Activated T-helper 2 cell treated with anti-CD3 and anti-CD28 coated beads, Interferon-gamma antibody, Interleukin-2, Interleukin-4, amounts not matched to agents 10 μg/mL and 5 μg/mL and 100 μg/mL, durations not matched to agents 14 hours and 24 hours and 36 hours (primary cell): ENCODE data around the gene PPP1R37. TPM values are rescaled to one million over a fixed set of nuclear protein-coding genes. Genes with fewer than 3 reads are reported as not detected.

Source experiments
- DNase-seq: peaks from one replicate; pipeline ENCODE4 v3.0.0; 2021; ENCODE audit warnings: low spot score
- H3K27ac Mint-ChIP-seq: one replicate; pipeline ENCODE4 v1.8.0; 2021; ENCODE audit warnings: mixed read lengths
- H3K27me3 Mint-ChIP-seq: one replicate; pipeline ENCODE4 v1.8.0; 2021; ENCODE audit warnings: low read depth, mixed read lengths
- H3K36me3 Mint-ChIP-seq: one replicate; pipeline ENCODE4 v1.8.0; 2021; ENCODE audit warnings: low read depth, mixed read lengths
- H3K4me1 Mint-ChIP-seq: one replicate; pipeline ENCODE4 v1.8.0; 2021; ENCODE audit warnings: low read depth, mixed read lengths
- H3K4me3 Mint-ChIP-seq: one replicate; pipeline ENCODE4 v1.8.0; 2021; ENCODE audit warnings: low read depth, mild to moderate bottlenecking, moderate library complexity, mixed read lengths
- H3K9me3 Mint-ChIP-seq: one replicate; pipeline ENCODE4 v1.8.0; 2021; ENCODE audit warnings: mixed read lengths
- intact Hi-C: fragments of 100-400 bp; cut with micrococcal nuclease; formaldehyde crosslinking; loops from one replicate; pipeline ENCODE4 v1.15.1; 2023
- total RNA-seq: library from RNA; stranded (reverse); gene quantifications from 2 replicates; pipeline ENCODE4 v1.2.3, GENCODE V29; 2022

The PPP1R37 gene
- total RNA-seq, 1 donor from 2014 or later: 15.7 TPM

- intact Hi-C loops: loop anchor here (5.0 kb wide), 1 partner anchor 61 kb away; the partner anchor contains the start of gene EXOC3L2
- DNase-seq: no peak
- no peaks in the 10 kb centered on the region for H3K9me3 Mint-ChIP-seq
- H3K4me3 Mint-ChIP-seq: no peak overlapping the region
- H3K36me3 Mint-ChIP-seq: peaks cover 5% of the 10 kb centered on the region
- H3K27ac Mint-ChIP-seq: no peak overlapping the region
- H3K27me3 Mint-ChIP-seq: no peaks in the 10 kb centered on the region
- peaks cover 2% of the 10 kb centered on the region for H3K4me1 Mint-ChIP-seq
These were observed 93.7 kb downstream of the PPP1R37 start for GRCh38 chr19:45186509-45187334.

- intact Hi-C loops: loop anchor here (5.0 kb wide), 1 partner anchor 60 kb away; the partner anchor contains the start of gene EXOC3L2
These were observed 94.6 kb downstream of the PPP1R37 start for GRCh38 chr19:45187421-45188100.

GRCh38 chr19:45189971-45190370 lies 97.0 kb downstream of the PPP1R37 start:
- intact Hi-C loops: loop anchor here (5.0 kb wide), 1 partner anchor 57 kb away; the partner anchor contains the start of gene EXOC3L2
- no peaks in the 10 kb centered on the region for H3K27me3 Mint-ChIP-seq
- no peak overlapping the region for H3K4me3 Mint-ChIP-seq
- H3K27ac Mint-ChIP-seq: no peak overlapping the region
- H3K36me3 Mint-ChIP-seq: no peaks in the 10 kb centered on the region
- H3K9me3 Mint-ChIP-seq: no peaks in the 10 kb centered on the region
- DNase-seq: no peak
- peaks cover 2% of the 10 kb centered on the region for H3K4me1 Mint-ChIP-seq

More at GRCh38 chr19:45187421-45188100, 94.6 kb downstream of the PPP1R37 start:
- Mint-ChIP-seq H3K36me3 (peaks cover 3% of the 10 kb centered on the region), H3K4me3 (no peak overlapping the region), H3K4me1 (peaks cover 2% of the 10 kb centered on the region), H3K27ac (no peak overlapping the region), H3K9me3 (no peaks in the 10 kb centered on the region), H3K27me3 (no peaks in the 10 kb centered on the region)
- no peak for DNase-seq

- intact Hi-C loops: no loop called here
- no peaks in the 10 kb centered on the region for H3K27me3 Mint-ChIP-seq
- H3K4me1 Mint-ChIP-seq: peaks cover 2% of the 10 kb centered on the region
- no peak overlapping the region for H3K27ac Mint-ChIP-seq
- no peaks in the 10 kb centered on the region for H3K9me3 Mint-ChIP-seq
- no peak for DNase-seq
- H3K36me3 Mint-ChIP-seq: no peaks in the 10 kb centered on the region
- no peak overlapping the region for H3K4me3 Mint-ChIP-seq
These were observed 98.4 kb downstream of the PPP1R37 start for GRCh38 chr19:45191375-45191774.

- no peak for DNase-seq
- Mint-ChIP-seq H3K27ac (no peak overlapping the region), H3K36me3 (no peaks in the 10 kb centered on the region), H3K9me3 (no peaks in the 10 kb centered on the region), H3K4me3 (no peak overlapping the region), H3K4me1 (no peaks in the 10 kb centered on the region), H3K27me3 (peaks cover 3% of the 10 kb centered on the region)
- intact Hi-C loops: no loop called here
These were observed 102.8 kb downstream of the PPP1R37 start for GRCh38 chr19:45195764-45196163.

Other genes starting within 250 kb of the PPP1R37 start
- 0.27 and 0.37 TPM in 2 replicates for gene NECTIN2, start 246.9 kb upstream of the PPP1R37 start, total RNA-seq
- 152 and 156 TPM in 2 replicates for gene TOMM40, start 201.9 kb upstream of the PPP1R37 start, total RNA-seq
- 0.94 TPM in 2 replicates for gene APOE, start 187.4 kb upstream of the PPP1R37 start, total RNA-seq
- gene APOC1, start 178.6 kb upstream of the PPP1R37 start, total RNA-seq: 3.1 and 6.4 TPM in 2 replicates
- gene APOC4, start 150.9 kb upstream of the PPP1R37 start, total RNA-seq: not detected in 2 replicates
- not detected in 2 replicates for gene APOC2, start 147.1 kb upstream of the PPP1R37 start, total RNA-seq
- gene CLPTM1, start 137.8 kb upstream of the PPP1R37 start, total RNA-seq: 68.7 and 72.7 TPM in 2 replicates
- 62.7 and 70.3 TPM in 2 replicates for gene RELB, start 91.7 kb upstream of the PPP1R37 start, total RNA-seq
- 102 and 105 TPM in 2 replicates for gene CLASRP, start 54.1 kb upstream of the PPP1R37 start, total RNA-seq
- 3.9 and 5.8 TPM in 2 replicates for gene ZNF296, start 16.7 kb upstream of the PPP1R37 start, total RNA-seq
- 44.9 and 49.4 TPM in 2 replicates for gene GEMIN7, start 13.9 kb upstream of the PPP1R37 start, total RNA-seq
- gene NKPD1, start 67.8 kb downstream of the PPP1R37 start, total RNA-seq: 0.07 and 0.09 TPM in 2 replicates
- gene TRAPPC6A, start 85.1 kb downstream of the PPP1R37 start, total RNA-seq: 27.4 and 31.4 TPM in 2 replicates
- gene BLOC1S3, start 85.6 kb downstream of the PPP1R37 start, total RNA-seq: 9.7 and 10.8 TPM in 2 replicates
- not detected in 2 replicates for gene EXOC3L2, start 152.2 kb downstream of the PPP1R37 start, total RNA-seq
- 25.6 and 28.9 TPM in 2 replicates for gene MARK4, start 158.1 kb downstream of the PPP1R37 start, total RNA-seq
- gene CKM, start 229.7 kb downstream of the PPP1R37 start, total RNA-seq: not detected in 2 replicates
- 0.18 TPM in 1 of 2 replicates, not detected in the other for gene KLC3, start 247.6 kb downstream of the PPP1R37 start, total RNA-seq